Stimulated activated CD4-positive, alpha-beta T cell treated with anti-CD3 and anti-CD28 coated beads, Interleukin-2, amount 100 ng/mL, for 48 hours (primary cell): Measurements from ENCODE around the gene UGT1A8.

Experiments used
- DNase-seq, 2 donors: peaks; one replicate each; pipeline ENCODE4 v3.0.0-alpha.2; 2020

Gene UGT1A8

DNA sequence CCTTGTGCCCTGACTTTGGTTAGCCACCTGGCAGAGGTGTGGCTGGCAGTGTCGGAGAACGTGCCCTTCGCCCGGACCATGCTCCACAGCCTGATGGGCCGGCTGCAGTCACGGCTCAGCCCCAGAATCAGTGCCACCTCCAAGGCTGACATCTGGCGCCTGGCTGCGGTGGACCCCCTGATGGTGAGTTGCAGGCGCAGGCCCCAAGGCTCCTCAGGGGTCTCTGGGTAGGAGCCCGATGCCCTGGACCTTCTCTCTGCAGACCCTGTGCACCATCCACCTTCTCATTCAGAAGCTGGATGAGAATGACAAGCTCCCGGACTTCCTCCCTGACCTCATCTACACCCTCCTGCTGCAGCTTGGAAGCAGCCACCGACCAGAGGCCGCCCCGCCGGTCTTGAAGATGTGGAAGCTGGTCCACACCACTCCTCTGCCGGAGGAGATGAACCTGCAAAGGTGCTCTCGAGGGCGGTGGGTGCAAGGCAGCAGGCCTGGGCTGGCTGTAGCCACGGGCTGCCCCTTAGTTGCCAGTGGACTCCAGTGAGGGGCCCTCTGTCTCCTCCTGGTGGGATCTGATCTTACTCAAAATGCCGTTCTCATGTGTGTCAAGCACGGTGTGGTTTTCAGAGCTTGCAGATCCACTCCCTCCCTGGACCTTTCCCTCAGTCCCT lies 204.8 kb downstream of the UGT1A8 start:
- no peak for DNase-seq
